ENCODE measurements around the gene DIP2A.

DNA sequence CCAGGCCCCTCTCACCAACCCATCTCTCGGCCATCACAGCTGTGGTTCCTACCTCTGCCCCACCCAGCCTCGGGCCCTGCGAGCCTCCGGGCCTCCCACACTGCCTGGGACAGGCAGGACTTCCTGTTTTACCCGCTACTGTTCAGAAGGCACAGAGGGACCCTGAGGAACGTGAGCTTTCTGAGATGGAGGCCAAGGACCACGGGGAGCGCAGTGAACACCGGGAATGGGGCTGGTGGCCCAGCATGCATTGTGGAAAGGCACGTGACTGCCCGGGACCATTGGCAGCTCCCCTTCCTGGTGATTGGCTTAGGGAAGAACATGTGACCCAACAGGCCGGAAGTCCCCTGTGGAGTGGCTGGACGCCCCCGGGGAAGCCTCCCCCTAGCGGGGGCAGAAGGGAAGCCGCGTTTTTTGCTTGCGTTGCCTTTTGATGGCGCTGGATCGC lies 139.2 kb downstream of the DIP2A start:
- TF ChIP-seq, protein P1, sequence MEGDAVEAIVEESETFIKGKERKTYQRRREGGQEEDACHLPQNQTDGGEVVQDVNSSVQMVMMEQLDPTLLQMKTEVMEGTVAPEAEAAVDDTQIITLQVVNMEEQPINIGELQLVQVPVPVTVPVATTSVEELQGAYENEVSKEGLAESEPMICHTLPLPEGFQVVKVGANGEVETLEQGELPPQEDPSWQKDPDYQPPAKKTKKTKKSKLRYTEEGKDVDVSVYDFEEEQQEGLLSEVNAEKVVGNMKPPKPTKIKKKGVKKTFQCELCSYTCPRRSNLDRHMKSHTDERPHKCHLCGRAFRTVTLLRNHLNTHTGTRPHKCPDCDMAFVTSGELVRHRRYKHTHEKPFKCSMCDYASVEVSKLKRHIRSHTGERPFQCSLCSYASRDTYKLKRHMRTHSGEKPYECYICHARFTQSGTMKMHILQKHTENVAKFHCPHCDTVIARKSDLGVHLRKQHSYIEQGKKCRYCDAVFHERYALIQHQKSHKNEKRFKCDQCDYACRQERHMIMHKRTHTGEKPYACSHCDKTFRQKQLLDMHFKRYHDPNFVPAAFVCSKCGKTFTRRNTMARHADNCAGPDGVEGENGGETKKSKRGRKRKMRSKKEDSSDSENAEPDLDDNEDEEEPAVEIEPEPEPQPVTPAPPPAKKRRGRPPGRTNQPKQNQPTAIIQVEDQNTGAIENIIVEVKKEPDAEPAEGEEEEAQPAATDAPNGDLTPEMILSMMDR (IDR thresholded peaks at IDR 0.05; ENCODE audit: low read length), result no peak
- TF ChIP-seq EZH2phosphoT487 (IDR thresholded peaks at IDR 0.05; ENCODE audit: low read length), result no peak
- TF ChIP-seq EZH2 (optimal IDR thresholded peaks at IDR 0.05; ENCODE audit: low read depth, low read length), result no peak

Measured in MM.1S (cell line).